AG09309 (cell line): ENCODE data around the gene AFF3.
"Not testable (repeated sequence)": the region's sequence is repeated elsewhere in the genome, so short reads cannot be mapped to it uniquely, and the experiment has no call there.

Experiments
- DNase-seq: peaks from one replicate; pipeline ENCODE4 v3.0.0-alpha.2; 2010; ENCODE audit warnings: low read depth
- H3K4me3 ChIP-seq: 2 replicates; pipeline ENCODE4 v1.5.1; 2011; ENCODE audit warnings: mild to moderate bottlenecking, low read depth, low read length, moderate library complexity; ENCODE audit not compliant: control insufficient read depth
- CTCF ChIP-seq: IDR thresholded peaks from 2 replicates; pipeline ENCODE4 v1.5.1; 2011; ENCODE audit warnings: mild to moderate bottlenecking, low read depth, low read length, inconsistent platforms; ENCODE audit not compliant: insufficient read depth, control insufficient read depth; ENCODE audit errors: missing control alignments

Gene AFF3

GRCh38 chr2:99942561-99943347, 199.6 kb downstream of the AFF3 start:
- no peak for TF ChIP-seq CTCF
- H3K4me3 ChIP-seq = no peak overlapping the region
- DNase-seq = no peak

- DNase-seq = peak; percentile 2
- TF ChIP-seq CTCF = no peak
- H3K4me3 ChIP-seq = no peak overlapping the region
These were observed 201.4 kb downstream of the AFF3 start for GRCh38 chr2:99940963-99941362.

GRCh38 chr2:99939135-99939534, 203.3 kb downstream of the AFF3 start:
- no peak overlapping the region for H3K4me3 ChIP-seq
- TF ChIP-seq CTCF = no peak
- no peak for DNase-seq

GRCh38 chr2:99938250-99938649, 204.1 kb downstream of the AFF3 start:
- no peak for DNase-seq
- no peak for TF ChIP-seq CTCF
- H3K4me3 ChIP-seq = no peak overlapping the region

GRCh38 chr2:99936065-99936464, 206.3 kb downstream of the AFF3 start:
- DNase-seq = no peak
- TF ChIP-seq CTCF = no peak
- no peak overlapping the region for H3K4me3 ChIP-seq

GRCh38 chr2:99935662-99936061, 206.7 kb downstream of the AFF3 start:
- no peak overlapping the region for H3K4me3 ChIP-seq
- TF ChIP-seq CTCF = no peak
- DNase-seq = no peak

GRCh38 chr2:99933894-99934650, 208.3 kb downstream of the AFF3 start:
- TF ChIP-seq CTCF = no peak
- DNase-seq = no peak
- no peak overlapping the region for H3K4me3 ChIP-seq

- not testable (repeated sequence) for H3K4me3 ChIP-seq, DNase-seq
These were observed 208.9 kb downstream of the AFF3 start for GRCh38 chr2:99933491-99933890.
